Hematopoietic multipotent progenitor cell treated with erythropoietin and hydrocortisone succinate and interleukin-3 and kit ligand, for 4 days (in vitro differentiated cells): ENCODE results near the gene CIT.
"Not testable (repeated sequence)": the region's sequence is repeated elsewhere in the genome, so short reads cannot be mapped to it uniquely, and the experiment has no call there.

Experiments used
- DNase-seq: peaks from one replicate; pipeline ENCODE4 v3.0.0-alpha.2; 2015

Gene CIT

GRCh38 chr12:119735079-119735478 is 142.0 kb downstream of the CIT start:
- DNase-seq, result no peak

GRCh38 chr12:119730381-119730780 is 146.7 kb downstream of the CIT start:
- no peak for DNase-seq

GRCh38 chr12:119729871-119730270 is 147.2 kb downstream of the CIT start:
- DNase-seq, result no peak

GRCh38 chr12:119728444-119728745 is 148.7 kb downstream of the CIT start:
- DNase-seq, result no peak

DNA sequence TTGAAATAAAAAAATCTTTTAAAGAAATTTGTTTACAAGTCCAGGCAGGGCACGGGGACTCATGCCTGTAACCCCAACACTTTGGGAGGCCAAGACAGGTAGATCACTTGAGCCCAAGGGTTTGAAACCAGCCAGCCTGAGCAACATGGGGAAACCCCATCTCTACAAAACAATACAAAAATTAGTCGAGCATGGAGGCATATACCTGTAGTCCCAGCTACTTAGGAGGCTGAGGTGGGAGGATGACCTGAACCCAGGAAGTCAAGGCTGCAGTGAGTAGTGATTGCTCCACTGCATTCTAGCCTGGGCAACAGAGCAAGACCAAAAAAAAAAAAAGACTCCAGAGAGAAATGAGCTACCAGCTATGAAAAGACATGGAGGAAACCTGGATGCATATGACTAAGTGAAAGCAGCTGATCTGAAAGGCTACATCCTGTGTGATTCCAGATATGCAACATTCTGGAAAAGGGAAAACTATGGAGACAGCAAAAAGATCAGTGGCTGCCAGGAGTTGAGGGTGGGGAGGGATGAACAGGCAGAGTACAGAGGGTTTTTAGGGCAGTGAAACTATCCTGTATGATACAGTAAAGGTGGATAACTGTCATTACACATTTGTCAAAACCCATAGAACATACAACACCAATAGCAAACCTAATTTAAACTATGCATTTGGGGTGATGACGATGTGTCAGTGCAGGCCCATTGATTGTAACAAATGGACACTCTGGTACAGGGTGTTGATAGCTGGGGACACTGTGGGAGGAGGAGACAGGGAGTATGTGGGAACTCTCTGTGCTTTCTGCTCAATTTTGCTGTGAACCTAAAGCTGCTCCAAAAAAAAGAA is 149.3 kb downstream of the CIT start:
- no peak for DNase-seq

GRCh38 chr12:119725523-119725922 is 151.6 kb downstream of the CIT start:
- DNase-seq, result no peak

DNA sequence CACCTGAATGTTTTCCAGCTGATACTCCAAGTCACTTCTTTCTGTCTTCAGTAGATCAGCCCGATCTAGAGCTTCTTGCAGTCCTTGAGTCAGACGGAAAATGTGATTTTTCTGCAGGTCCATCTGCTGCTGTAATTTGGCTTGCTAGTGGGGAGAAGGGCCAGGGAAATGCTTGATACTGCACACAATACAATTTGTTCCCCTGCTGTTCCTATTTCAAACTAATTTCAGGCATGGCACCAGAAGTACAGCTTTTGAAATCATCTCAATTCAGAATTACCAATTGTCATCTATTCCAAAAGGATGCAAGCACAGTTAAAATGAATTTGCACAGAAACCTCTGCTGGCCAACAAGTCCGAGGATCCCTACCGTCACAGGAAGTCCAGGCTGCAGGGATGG is 155.8 kb downstream of the CIT start:
- DNase-seq, result no peak

GRCh38 chr12:119720349-119720748 is 156.8 kb downstream of the CIT start:
- no peak for DNase-seq

- DNase-seq, result no peak
Observed at GRCh38 chr12:119718141-119718540, 159.0 kb downstream of the CIT start.

DNA sequence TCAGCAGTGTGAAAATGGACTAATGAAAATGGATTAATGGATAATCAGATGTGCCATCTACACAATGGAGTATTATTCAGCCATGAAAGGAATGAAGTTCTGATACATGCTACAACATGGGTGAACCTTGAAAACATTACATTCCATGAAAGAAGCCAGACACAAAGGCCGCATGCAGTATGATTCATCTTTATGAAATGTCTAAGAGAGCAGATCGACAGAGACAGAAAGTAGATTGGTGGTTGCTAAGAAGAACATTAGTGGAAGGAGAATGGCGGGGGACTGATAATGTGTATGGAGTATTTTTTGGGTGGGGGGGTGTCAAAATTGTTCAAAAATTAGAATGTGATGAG is 161.9 kb downstream of the CIT start:
- no peak for DNase-seq

GRCh38 chr12:119714614-119715267 is 162.4 kb downstream of the CIT start:
- peak; percentile 11 for DNase-seq

- DNase-seq, result no peak
Observed at GRCh38 chr12:119713551-119714031, 163.5 kb downstream of the CIT start.

DNA sequence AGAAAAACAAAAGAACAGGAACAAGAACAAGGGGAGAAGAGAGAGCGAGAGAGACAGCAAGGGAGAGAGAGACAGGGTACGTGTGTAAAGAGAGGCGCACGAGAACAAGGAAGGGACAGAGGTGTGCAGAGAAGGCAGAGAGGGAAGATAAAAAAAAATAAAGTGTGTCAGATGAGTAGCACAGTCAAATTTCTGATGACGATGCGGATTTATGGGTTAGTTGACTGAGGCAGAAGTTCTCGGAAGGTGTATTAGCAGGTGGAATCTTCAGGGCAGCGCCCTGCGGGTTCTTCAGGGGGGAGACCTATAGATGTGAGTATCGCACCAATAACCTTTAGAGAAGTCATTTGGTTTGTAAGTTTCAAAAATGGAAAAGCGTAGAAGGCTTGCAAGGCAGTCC is 164.4 kb downstream of the CIT start:
- no peak for DNase-seq

DNA sequence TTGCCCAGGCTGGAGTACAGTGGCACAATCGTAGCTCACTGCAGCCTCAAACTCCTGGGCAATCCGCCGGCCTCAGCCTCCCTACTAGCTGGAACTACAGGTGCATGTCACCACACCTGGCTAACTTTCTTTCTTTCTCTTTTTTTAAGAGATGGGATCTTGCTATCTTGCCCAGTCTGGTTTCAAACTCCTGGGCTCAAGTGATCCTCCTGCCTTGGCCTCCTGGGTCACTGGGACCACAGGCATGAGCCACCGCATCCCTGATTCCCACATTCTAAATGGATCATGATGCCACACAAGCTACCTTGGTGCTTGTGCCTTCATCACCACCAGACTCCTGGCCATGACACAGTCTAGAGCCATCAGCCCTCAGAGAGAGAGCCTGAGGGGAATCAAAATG is 165.4 kb downstream of the CIT start:
- no peak for DNase-seq

GRCh38 chr12:119710965-119711551 is 166.1 kb downstream of the CIT start:
- DNase-seq, result no peak

DNA sequence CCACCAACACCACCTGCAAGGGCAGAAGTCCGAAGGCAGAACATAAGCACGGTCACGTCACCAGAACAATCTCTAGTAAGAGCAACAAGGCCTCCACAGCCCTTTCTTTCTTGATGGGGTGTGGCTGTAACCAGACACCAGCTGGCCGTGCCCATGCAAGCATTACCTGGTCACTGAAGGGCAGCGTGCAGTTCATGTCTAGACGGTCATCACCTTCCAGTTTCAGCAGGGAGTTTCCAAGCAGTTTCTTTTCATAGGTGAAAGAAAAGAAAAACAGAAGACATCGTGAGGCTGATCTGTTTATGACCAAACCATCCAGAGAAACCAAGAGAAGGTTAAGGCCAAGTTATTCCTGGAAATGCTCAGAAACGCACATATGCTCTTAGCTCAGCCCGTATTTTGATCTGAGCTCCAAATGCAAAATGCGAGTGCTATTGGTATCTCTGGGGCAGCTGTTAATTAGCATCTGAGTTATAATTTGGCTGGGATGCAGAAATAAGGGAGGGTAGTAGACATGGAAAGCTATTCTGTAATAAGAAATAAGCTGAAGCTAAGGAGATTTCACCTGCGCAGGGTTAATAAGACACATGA is 166.7 kb downstream of the CIT start:
- DNase-seq, result no peak

- not testable (repeated sequence) for DNase-seq
Observed at GRCh38 chr12:119706427-119706826, 170.7 kb downstream of the CIT start.

DNA sequence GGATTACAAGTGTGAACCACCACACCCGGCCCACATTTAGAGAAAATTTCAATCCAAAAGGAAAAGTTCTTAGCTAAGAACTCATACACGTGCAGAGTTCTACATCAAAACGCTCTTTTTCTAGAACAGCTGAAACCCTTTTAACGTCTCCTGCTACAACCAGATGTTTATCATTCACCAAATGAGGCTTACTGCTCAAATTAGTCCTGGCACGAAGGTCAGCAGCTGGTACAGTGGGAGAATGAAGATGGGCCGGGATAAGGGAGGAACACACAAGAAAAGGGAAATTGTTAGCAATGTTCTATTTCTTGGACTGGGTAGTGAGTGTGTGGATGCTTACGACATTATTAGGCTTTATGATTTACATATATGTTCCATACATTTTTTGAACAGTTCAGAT is 171.9 kb downstream of the CIT start:
- no peak for DNase-seq

DNA sequence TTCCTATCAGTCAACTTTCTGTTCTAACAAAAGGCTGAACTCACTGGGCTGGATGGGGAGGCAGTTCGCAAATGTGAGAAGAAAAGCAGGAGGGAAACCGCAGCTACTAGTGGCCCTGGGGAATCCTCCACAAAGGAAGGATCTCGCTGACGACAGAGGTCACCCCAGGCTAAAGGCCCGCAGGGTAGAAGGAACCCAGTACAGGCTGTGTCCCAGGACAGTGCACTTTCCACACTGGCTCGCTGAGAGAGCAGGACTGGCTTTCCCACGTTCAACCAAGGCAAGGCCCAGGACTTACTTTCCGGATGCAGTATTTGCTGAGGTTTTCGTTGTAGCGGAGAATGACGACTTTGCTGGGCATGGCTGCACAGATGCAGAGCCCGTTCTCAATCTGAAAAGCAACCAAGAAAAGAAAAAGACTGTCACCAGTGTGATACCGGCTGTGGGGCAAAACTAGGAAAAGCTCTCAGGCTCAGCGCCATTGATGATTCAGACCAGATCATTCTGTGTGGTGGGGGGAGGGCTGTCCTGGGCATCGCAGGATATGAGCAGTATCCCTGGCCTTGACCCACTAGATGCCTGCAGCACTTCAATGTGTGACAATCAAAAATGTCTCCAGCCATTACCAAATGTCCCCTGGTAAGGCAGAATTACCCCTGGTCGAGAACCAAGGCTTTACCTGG is 172.9 kb downstream of the CIT start:
- DNase-seq, result no peak

DNA sequence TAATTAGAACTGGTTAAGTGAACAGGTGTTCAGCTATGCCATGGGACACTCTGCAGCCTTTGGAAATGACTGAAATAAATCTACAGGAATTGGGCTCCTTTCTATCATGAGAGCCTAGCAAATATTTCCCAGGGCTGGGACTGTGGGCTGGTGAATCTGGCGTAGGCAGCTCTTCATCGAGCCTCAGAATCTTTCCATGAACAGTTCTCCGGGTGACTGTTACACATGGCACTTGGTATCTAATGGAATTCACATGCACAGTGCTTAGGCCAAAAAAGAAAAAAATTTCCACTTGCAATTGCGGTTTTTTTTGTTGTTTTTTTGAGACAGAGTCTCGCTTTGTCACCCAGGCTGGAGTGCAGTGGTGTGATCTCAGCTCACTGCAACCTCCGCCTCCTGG is 177.0 kb downstream of the CIT start:
- no peak for DNase-seq

DNA sequence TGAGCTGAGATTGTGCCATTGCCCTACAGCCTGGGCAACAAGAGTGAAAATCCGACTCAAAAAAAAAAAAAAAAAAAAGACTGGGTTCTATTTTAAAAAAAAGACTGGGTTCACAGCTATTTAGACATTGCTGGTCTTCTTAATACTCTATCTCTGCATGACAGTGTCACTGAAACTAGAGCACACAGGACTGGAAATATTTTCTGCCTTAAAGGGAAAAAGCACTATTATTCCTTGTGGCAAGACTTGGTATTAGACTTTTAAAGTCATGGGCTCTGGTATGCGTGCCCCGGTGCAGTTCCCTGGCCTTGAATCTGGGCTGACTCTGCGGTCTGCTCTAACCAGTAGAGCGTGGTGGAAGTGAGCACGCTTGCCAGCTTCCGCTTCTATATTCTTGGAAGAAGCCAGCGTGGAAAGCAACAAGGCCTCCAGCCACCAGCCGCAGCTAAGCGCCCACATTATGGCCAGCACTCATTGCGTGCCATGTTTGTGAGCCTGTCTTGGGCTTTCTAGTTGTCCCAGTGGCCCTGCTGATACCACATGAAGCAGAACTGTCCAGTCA is 177.8 kb downstream of the CIT start:
- no peak for DNase-seq

DNA sequence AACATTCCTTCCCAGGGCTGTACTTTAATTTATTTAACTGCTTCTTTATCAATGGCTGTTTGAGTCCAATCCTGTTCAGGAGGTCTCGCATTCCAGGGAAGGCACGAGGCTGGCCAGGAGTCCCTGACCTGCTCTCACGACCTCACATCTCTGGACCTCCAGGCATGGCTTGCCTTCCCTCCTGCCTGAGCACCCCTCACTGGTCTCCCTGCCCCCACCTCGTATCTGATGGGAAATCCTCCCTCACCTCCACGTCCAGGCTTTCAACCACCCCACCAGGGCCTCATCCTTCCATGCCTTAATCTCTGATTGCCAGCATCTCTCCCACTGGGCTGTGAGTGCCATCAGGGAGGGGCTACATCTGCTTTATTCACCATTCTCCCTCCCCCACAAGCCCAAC is 180.2 kb downstream of the CIT start:
- no peak for DNase-seq

DNA sequence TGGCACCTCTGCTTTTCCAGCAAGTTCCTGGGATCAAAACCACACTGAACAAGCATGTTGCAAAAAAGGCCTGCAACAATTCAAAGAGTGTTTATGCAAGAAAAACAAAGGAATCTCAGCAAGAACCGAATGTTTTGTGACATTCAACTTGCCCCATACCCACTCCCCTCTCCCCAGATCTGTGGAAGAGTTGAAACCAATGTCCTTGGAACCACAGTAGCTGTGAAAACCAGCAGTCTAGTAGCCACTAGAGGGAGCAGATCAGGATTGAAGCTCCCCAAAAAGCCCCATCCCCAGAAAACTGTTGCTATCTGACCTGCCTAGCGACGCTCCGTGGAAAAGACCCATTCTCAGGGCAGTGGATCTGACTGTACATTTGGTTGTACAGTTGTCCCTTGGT is 182.1 kb downstream of the CIT start:
- DNase-seq, result no peak
